Testis (tissue), 3 donors: ENCODE results near the gene ROM1. TPM values are rescaled to one million over a fixed set of nuclear protein-coding genes. Genes with fewer than 3 reads are reported as not detected.
"Not testable (repeated sequence)": the region's sequence is repeated elsewhere in the genome, so short reads cannot be mapped to it uniquely, and the experiment has no call there.

Source experiments
- DNase-seq: peaks from one replicate; pipeline ENCODE4 v3.0.0-alpha.2; 2019
- H3K27ac ChIP-seq, 2 donors: fragments of 200-600 bp; sonication (generic); one replicate each; pipeline ENCODE4 v1.5.1; 2019
- H3K27me3 ChIP-seq: fragments of 200-600 bp; sonication (generic); one replicate; pipeline ENCODE4 v1.5.1; 2019
- H3K36me3 ChIP-seq: fragments of 200-600 bp; sonication (generic); one replicate; pipeline ENCODE4 v1.5.1; 2017; ENCODE audit warnings: low read depth; ENCODE audit errors: missing control alignments
- H3K4me1 ChIP-seq: fragments of 200-600 bp; sonication (generic); one replicate; pipeline ENCODE4 v1.5.1; 2019
- H3K4me3 ChIP-seq, 2 donors: fragments of 200-600 bp; sonication (generic); one replicate each; pipeline ENCODE4 v1.5.1; 2017 to 2019
- H3K9me3 ChIP-seq: fragments of 200-600 bp; sonication (generic); one replicate; pipeline ENCODE4 v1.5.1; 2017
- POLR2A ChIP-seq: fragments of 450-650 bp; IDR thresholded peaks from one replicate; pipeline ENCODE4 v1.6.1; 2017; ENCODE audit warnings: antibody characterized with exemption, mild to moderate bottlenecking, moderate library complexity
- WGBS, 2 donors: methylation state at CpG; one replicate each; pipeline ENCODE4 v1.1.5; 2018; 5-methylcytosine and 5-hydroxymethylcytosine counted together
- intact Hi-C: fragments of 100-400 bp; cut with DNase I; formaldehyde crosslinking; loops from one replicate; pipeline ENCODE4 v1.15.1; 2023; ENCODE audit warnings: low total_unique reads
- polyA plus RNA-seq: library from polyadenylated mRNA; stranded (reverse); fragments of 350-450 nt; fragmentation: Illumina TruSeq; extraction: RNeasy Lipid Tissue Mini Kit (QIAGEN cat#74804); gene quantifications from one replicate; pipeline ENCODE4 v1.2.3, GENCODE V29; 2014; ENCODE audit warnings: low read depth, low replicate concordance; ENCODE audit not compliant: insufficient read depth
- total RNA-seq, 2 donors: library from RNA; depleted of rRNA; stranded (reverse); fragments of >200 nt; gene quantifications; one replicate each; pipeline ENCODE4 v1.2.3, GENCODE V29; 2016
- TF ChIP-seq, protein P1 (sequence below), 3 experiments: fragments of 450-650 bp in 2 of 3; fragments of 200-600 bp in 1 of 3; sonication (generic) in 1 of 3; IDR thresholded peaks; one replicate each; pipeline ENCODE4 v1.5.1; 2016 to 2019; ENCODE audit warnings: antibody characterized with exemption in 3 of 3, mild to moderate bottlenecking in 2 of 3, moderate library complexity in 1 of 3

The ROM1 gene
- total and polyA plus RNA-seq, 3 donors from 2014 or later, result 6.1 to 9.7 (median 9.0) TPM

DNA sequence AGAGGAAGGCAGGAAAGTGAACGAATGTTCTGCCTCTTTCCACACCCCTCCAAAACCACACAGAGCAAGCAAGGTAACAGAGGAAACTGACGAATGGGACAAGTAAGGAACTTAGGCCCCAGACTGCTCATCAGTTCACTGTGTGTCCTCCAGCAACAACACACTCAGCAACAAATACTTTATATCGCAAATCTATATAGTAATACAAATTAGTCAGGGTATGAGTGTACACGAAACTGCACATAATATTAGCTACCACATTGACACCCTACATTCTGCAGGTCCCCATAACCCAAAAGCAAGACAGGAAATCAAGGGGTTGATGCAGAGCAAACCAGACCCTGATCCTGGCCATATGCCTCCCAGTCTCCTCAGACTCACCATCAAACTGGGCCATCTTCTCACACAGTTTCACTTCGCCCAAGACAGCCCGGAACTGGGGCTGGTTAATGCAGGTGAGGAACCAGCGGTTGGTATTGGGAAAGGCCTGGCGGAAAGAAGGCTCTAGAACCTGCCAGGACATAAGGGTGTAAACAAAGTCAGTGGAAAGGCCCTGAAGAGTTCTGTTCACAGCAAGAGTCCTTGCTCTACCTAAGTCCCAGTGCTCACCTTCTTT, 45.9 kb upstream of the ROM1 start:
- 83 to 87% methylated on average over 8 of the region's 8 CpGs for WGBS, 2 donors
- H3K36me3 ChIP-seq, result no peaks in the 10 kb centered on the region
- H3K9me3 ChIP-seq, result no peaks in the 10 kb centered on the region
- H3K4me3 ChIP-seq, result no peak overlapping the region
- intact Hi-C loops, result no loop called here
- H3K27ac ChIP-seq, result no peak overlapping the region
- DNase-seq, result no peak
- H3K27me3 ChIP-seq, result no peaks in the 10 kb centered on the region
- H3K4me1 ChIP-seq, result peaks cover 5% of the 10 kb centered on the region
- TF ChIP-seq POLR2A, result no peak
- TF ChIP-seq, protein P1, sequence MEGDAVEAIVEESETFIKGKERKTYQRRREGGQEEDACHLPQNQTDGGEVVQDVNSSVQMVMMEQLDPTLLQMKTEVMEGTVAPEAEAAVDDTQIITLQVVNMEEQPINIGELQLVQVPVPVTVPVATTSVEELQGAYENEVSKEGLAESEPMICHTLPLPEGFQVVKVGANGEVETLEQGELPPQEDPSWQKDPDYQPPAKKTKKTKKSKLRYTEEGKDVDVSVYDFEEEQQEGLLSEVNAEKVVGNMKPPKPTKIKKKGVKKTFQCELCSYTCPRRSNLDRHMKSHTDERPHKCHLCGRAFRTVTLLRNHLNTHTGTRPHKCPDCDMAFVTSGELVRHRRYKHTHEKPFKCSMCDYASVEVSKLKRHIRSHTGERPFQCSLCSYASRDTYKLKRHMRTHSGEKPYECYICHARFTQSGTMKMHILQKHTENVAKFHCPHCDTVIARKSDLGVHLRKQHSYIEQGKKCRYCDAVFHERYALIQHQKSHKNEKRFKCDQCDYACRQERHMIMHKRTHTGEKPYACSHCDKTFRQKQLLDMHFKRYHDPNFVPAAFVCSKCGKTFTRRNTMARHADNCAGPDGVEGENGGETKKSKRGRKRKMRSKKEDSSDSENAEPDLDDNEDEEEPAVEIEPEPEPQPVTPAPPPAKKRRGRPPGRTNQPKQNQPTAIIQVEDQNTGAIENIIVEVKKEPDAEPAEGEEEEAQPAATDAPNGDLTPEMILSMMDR (IDR thresholded peaks at IDR 0.05), result no peak

DNA sequence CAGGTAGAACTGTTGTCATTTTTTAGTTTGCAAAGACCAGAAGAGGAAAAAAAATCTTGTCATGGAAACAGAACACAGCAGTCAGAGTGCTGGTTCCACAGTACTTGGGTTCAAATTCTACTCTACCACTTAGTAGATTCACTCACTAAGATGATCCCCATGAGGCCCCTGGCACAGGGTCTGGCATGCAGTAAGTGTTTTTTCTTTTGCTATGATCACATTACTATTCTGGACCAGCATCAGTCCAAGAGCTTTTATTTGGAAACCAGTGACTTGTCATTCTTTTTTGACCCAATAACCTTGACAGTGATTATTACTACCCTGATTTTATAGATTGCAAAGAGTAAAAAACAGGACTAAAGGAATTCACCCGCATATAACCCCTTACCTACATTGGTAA, 43.4 kb upstream of the ROM1 start:
- no peak overlapping the region for H3K4me3 ChIP-seq
- no peak overlapping the region for H3K27ac ChIP-seq
- no peak for DNase-seq
- peaks cover 14% of the 10 kb centered on the region for H3K4me1 ChIP-seq
- intact Hi-C loops, result no loop called here
- 75 to 90% methylated on average over 1 of the region's 1 CpG for WGBS, 2 donors
- TF ChIP-seq POLR2A, result no peak
- TF ChIP-seq, protein P1 (IDR thresholded peaks at IDR 0.05), result no peak
- no peaks in the 10 kb centered on the region for H3K36me3 ChIP-seq
- no peaks in the 10 kb centered on the region for H3K9me3 ChIP-seq
- H3K27me3 ChIP-seq, result no peaks in the 10 kb centered on the region

DNA sequence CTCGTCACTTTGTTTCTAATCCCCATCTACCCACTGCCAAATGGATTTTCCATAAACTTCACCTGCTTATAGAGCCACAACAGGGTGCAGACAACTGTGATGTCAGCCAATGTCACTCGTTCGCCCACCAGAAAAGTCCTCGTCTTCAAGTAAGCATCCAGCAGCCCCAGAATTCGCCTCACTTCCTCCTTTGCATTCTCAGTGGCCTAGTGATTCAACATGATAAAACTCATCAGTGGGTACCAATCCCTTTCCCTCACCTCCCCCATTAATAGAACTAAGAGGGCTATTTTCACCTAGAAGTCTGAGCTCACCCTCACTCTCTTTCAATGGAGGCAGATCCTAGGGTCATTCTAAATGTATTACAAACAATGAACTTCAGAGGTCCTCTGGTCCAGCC, 42.2 kb upstream of the ROM1 start:
- 92 to 94% methylated on average over 5 of the region's 5 CpGs for WGBS, 2 donors
- H3K36me3 ChIP-seq, H3K27ac ChIP-seq, intact Hi-C loops, H3K27me3 ChIP-seq, H3K9me3 ChIP-seq, DNase-seq, H3K4me3 ChIP-seq: not testable (repeated sequence)
- peaks cover 21% of the 10 kb centered on the region for H3K4me1 ChIP-seq

DNA sequence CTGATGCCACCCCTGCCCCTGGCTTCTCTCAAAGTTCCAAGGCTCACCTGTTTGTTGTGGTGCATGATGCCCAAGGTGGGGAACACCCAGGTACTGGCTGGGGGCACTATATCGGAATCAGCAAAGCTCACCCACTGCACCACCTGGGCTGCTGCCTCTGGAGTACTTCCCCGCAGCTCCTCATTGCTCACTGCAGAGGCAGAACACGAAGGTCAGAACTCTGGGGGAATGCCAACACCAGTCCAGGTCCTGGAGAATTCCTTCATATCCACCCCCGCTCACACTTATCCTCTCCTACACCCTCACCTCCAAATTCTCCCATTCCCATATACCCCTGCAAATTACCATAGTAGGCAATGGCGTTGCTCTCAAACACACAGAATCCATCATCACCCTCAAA, 41.6 kb upstream of the ROM1 start:
- peaks cover 27% of the 10 kb centered on the region for H3K4me1 ChIP-seq
- intact Hi-C loops, H3K27me3 ChIP-seq, H3K9me3 ChIP-seq, H3K36me3 ChIP-seq, H3K27ac ChIP-seq, DNase-seq, H3K4me3 ChIP-seq: not testable (repeated sequence)
- WGBS, 2 donors, result 57 to 59% methylated on average over 5 of the region's 5 CpGs

DNA sequence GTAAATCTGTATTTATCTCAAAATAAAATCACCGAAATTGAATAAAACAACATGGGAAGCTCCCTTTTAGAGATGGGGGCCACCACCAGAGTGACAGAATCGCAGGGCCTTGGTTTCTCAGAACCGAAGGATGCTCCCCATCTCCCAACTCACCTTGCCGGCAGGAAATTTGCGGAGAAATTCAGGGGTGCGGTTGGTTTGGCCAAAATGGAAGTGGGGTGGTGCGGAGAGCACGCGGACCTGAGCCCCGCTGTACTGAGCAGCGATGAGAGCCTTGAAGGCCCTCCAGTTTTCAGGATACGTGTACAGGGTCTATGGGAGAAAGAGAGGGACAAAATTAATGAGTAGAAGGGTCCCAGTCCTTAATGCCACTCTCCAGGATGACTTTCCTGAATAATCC, 40.6 kb upstream of the ROM1 start:
- Histone ChIP-seq H3K27me3 (no peaks in the 10 kb centered on the region), H3K36me3 (no peaks in the 10 kb centered on the region), H3K27ac (peak overlapping the region in 1 of 2 donors; percentile 83), H3K4me3 (peak overlapping the region in 1 of 2 donors; percentile 95), H3K9me3 (no peaks in the 10 kb centered on the region), H3K4me1 (peaks cover 28% of the 10 kb centered on the region)
- intact Hi-C loops, result no loop called here
- TF ChIP-seq, protein P1 (IDR thresholded peaks at IDR 0.05), result no peak
- no peak for TF ChIP-seq POLR2A
- no peak for DNase-seq
- 59 to 63% methylated on average over 12 of the region's 12 CpGs for WGBS, 2 donors

DNA sequence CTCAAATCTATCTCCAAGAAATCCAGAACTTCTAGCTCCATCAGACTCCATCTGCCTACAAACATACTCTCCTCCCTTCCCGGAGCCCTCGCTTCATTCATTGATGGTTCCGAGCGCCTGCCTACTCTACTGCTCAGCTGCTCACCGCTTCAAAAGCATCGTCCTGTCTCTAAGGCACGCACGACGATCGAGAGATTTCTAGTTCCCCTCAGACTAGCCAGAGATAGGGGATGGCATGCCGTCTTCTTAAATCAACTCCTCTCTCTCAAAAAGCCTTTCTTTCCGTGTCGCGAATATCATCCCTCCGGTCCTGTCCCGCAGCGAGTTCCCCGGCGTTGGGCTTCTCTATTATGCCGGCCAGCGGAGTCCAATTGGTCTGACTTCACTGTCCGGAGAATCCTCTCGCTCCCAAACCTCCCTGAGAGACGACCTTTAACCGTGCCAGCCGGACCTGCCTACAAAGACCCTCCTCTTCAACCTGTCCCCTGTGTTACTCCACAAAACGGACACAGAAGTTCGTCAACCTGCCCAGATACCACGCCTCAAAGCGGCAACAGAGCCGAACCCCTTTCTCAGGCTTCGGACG, 40.0 kb upstream of the ROM1 start:
- Histone ChIP-seq H3K9me3 (no peaks in the 10 kb centered on the region), H3K4me1 (peaks cover 28% of the 10 kb centered on the region), H3K36me3 (no peaks in the 10 kb centered on the region), H3K4me3 (peak overlapping the region; percentile 69 to 95), H3K27ac (peak overlapping the region; percentile 83 to 90), H3K27me3 (no peaks in the 10 kb centered on the region)
- intact Hi-C loops, result no loop called here
- peak; percentile 47 for DNase-seq
- WGBS, 2 donors, result 0 to 1% methylated on average over 33 of the region's 33 CpGs
- TF ChIP-seq POLR2A, result no peak
- TF ChIP-seq, protein P1 (IDR thresholded peaks at IDR 0.05), result no peak
